OCI-LY1 (cell line): Measurements from ENCODE around the gene MYG1.

Source experiments
- H2AFZ ChIP-seq: fragments of 200-600 bp; sonication (generic), shearing (Covaris generic); 2 replicates; pipeline ENCODE4 v1.6.0; 2014; ENCODE audit warnings: antibody characterized with exemption, mild to moderate bottlenecking, low read length
- H3F3A ChIP-seq: fragments of 200-600 bp; sonication (generic), shearing (Covaris generic); 2 replicates; pipeline ENCODE4 v1.6.0; 2014; ENCODE audit warnings: mild to moderate bottlenecking, antibody characterized with exemption, low read length, moderate library complexity; ENCODE audit not compliant: insufficient read depth
- H3K27ac ChIP-seq: fragments of 200-600 bp; sonication (generic); 2 replicates; pipeline ENCODE4 v1.5.1; 2014; ENCODE audit warnings: low read length, mixed run types, mild to moderate bottlenecking, low read depth; ENCODE audit not compliant: poor library complexity, severe bottlenecking
- H3K27me3 ChIP-seq: fragments of 200-600 bp; sonication (generic); 2 replicates; pipeline ENCODE4 v1.6.0; 2014; ENCODE audit warnings: antibody characterized with exemption, mild to moderate bottlenecking, low read length, moderate library complexity; ENCODE audit not compliant: insufficient read depth
- H3K36me3 ChIP-seq: fragments of 200-600 bp; sonication (generic); 2 replicates; pipeline ENCODE4 v1.6.1; 2014; ENCODE audit warnings: mild to moderate bottlenecking, antibody characterized with exemption, low read length, moderate library complexity, mixed read lengths; ENCODE audit not compliant: insufficient read depth
- H3K4me1 ChIP-seq: fragments of 200-600 bp; sonication (generic); 2 replicates; pipeline ENCODE4 v1.5.1; 2014; ENCODE audit warnings: mild to moderate bottlenecking, low read length, moderate library complexity; ENCODE audit not compliant: insufficient read depth, severe bottlenecking
- H3K4me2 ChIP-seq: fragments of 200-600 bp; sonication (generic), shearing (Covaris generic); 2 replicates; pipeline ENCODE4 v1.6.1; 2014; ENCODE audit warnings: low read length
- H3K4me3 ChIP-seq: fragments of 200-600 bp; sonication (generic); 2 replicates; pipeline ENCODE4 v1.5.1; 2014; ENCODE audit warnings: low read length, low read depth, mild to moderate bottlenecking, mixed read lengths; ENCODE audit not compliant: poor library complexity, severe bottlenecking
- H3K79me2 ChIP-seq: fragments of 200-600 bp; shearing (Covaris generic); 2 replicates; pipeline ENCODE4 v1.6.1; 2016; ENCODE audit warnings: mixed run types, low read length, mixed read lengths; ENCODE audit not compliant: insufficient read depth
- H3K9ac ChIP-seq: fragments of 200-600 bp; sonication (generic), shearing (Covaris generic); 2 replicates; pipeline ENCODE4 v1.6.1; 2014; ENCODE audit warnings: mild to moderate bottlenecking, low read length, mixed read lengths
- H3K9me2 ChIP-seq: fragments of 200-600 bp; sonication (generic), shearing (Covaris generic); 2 replicates; pipeline ENCODE4 v1.6.1; 2014; ENCODE audit warnings: low read depth, mild to moderate bottlenecking, low read length, mixed read lengths
- H3K9me3 ChIP-seq: fragments of 200-600 bp; shearing (Covaris generic); 2 replicates; pipeline ENCODE4 v1.6.1; 2014; ENCODE audit warnings: low read length, mixed read lengths
- H4K20me1 ChIP-seq: fragments of 200-600 bp; sonication (generic), shearing (Covaris generic); 2 replicates; pipeline ENCODE4 v1.6.0; 2016; ENCODE audit warnings: mild to moderate bottlenecking, low read length; ENCODE audit not compliant: insufficient read depth
- EZH2 ChIP-seq: fragments of 200-600 bp; sonication (generic), shearing (Covaris generic); IDR thresholded peaks from 2 replicates; pipeline ENCODE4 v1.8.0; 2017; ENCODE audit warnings: borderline replicate concordance, mixed run types, mild to moderate bottlenecking, antibody characterized with exemption, low read length, moderate library complexity, mixed read lengths
- TF ChIP-seq, protein P1 (sequence below): fragments of 200-600 bp; sonication (generic), shearing (Covaris generic); IDR thresholded peaks from 2 replicates; pipeline ENCODE4 v1.5.1; 2017; ENCODE audit warnings: mild to moderate bottlenecking, antibody characterized with exemption, low read length, moderate library complexity, mixed read lengths

Gene MYG1

DNA sequence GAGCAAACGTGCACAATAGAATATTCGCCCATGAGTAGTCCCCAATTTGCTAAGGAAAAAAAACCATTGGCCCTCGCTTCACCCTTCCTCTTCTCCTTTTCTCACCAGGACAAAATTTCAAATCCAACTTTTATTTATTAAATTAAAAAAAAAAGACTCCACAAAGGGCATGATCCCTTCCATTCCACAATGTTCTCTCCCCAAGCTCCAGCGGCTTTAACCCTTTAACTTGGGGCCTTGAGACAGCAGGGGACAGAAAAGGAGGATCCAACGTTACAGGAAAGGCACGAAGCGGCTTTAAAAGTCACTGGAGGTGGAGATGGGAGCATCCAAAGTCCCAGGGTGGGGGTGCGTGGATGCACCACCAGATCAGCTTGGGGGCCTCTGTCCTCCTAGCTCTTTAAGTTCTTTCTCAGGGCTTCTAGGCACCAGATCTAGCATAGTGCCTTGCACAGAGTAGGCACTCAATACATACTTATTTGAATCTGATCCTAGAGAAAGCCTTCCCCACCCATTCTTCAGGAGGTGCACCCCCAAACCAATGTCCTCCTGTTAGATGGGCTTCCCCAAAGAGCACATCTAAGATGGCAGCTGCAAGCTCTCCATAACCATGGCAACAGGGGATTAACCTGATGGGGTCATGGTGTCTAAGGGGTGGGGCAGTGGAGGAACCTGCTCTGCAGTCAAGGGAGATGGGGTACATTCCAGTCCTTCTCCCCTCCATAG is 27.1 kb downstream of the MYG1 start:
- H3F3A ChIP-seq, result no peaks in the 10 kb centered on the region; the same call in 1 of the 2 replicates
- H3K4me1 ChIP-seq, result peaks cover 32% of the 10 kb centered on the region
- H3K9me3 ChIP-seq, result no peaks in the 10 kb centered on the region
- no peaks in the 10 kb centered on the region for H4K20me1 ChIP-seq
- H3K36me3 ChIP-seq, result no peaks in the 10 kb centered on the region
- H3K27ac ChIP-seq, result no peak overlapping the region
- no peak overlapping the region for H2AFZ ChIP-seq
- H3K9me2 ChIP-seq, result no peaks in the 10 kb centered on the region
- peaks cover 3% of the 10 kb centered on the region; the same call in 1 of the 2 replicates for H3K27me3 ChIP-seq
- no peaks in the 10 kb centered on the region for H3K79me2 ChIP-seq
- H3K4me2 ChIP-seq, result no peak overlapping the region
- no peak overlapping the region for H3K4me3 ChIP-seq
- no peak for TF ChIP-seq EZH2
- TF ChIP-seq, protein P1, sequence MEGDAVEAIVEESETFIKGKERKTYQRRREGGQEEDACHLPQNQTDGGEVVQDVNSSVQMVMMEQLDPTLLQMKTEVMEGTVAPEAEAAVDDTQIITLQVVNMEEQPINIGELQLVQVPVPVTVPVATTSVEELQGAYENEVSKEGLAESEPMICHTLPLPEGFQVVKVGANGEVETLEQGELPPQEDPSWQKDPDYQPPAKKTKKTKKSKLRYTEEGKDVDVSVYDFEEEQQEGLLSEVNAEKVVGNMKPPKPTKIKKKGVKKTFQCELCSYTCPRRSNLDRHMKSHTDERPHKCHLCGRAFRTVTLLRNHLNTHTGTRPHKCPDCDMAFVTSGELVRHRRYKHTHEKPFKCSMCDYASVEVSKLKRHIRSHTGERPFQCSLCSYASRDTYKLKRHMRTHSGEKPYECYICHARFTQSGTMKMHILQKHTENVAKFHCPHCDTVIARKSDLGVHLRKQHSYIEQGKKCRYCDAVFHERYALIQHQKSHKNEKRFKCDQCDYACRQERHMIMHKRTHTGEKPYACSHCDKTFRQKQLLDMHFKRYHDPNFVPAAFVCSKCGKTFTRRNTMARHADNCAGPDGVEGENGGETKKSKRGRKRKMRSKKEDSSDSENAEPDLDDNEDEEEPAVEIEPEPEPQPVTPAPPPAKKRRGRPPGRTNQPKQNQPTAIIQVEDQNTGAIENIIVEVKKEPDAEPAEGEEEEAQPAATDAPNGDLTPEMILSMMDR, result no peak
- no peak overlapping the region for H3K9ac ChIP-seq

DNA sequence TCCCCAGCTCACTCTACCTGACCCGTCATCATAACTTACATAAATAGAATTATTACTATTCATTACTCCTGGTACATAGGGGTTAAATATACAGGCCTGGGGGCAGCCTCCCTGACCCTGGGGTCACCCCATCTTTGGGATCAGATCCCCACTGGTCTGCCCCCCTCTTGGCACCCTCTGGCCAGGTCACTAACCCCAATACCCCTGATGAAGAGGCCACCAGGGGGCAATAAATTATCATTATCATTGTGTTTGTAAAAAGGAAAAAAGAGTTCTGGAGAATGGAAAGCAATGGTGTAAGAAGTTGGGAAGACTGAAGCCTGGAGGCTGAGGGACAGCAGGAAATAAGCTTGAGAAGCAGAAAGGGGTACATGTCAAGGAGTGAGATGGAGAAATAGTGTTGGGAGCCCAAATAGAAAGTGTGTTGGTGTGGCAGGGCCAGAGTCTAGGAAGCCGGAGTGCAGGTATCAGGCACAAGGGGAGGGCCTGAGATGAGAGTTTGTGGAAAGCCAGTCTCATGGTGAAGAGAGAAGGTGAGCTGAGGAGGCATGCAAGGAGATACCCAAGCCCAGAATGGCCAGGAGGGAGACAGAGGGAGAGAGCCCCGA is 28.0 kb downstream of the MYG1 start:
- H3K9me3 ChIP-seq, result no peaks in the 10 kb centered on the region
- no peak overlapping the region for H3K4me3 ChIP-seq
- no peak overlapping the region for H3K9ac ChIP-seq
- H3K4me1 ChIP-seq, result peaks cover 27% of the 10 kb centered on the region
- H3F3A ChIP-seq, result no peaks in the 10 kb centered on the region; the same call in 1 of the 2 replicates
- H3K27me3 ChIP-seq, result peaks cover 8% of the 10 kb centered on the region; the same call in 1 of the 2 replicates
- H3K4me2 ChIP-seq, result no peak overlapping the region
- TF ChIP-seq EZH2, result no peak
- TF ChIP-seq, protein P1, result peak; percentile 57
- no peaks in the 10 kb centered on the region for H4K20me1 ChIP-seq
- no peaks in the 10 kb centered on the region for H3K9me2 ChIP-seq
- no peaks in the 10 kb centered on the region for H3K79me2 ChIP-seq
- H3K27ac ChIP-seq, result no peak overlapping the region
- no peaks in the 10 kb centered on the region for H3K36me3 ChIP-seq
- no peak overlapping the region for H2AFZ ChIP-seq

DNA sequence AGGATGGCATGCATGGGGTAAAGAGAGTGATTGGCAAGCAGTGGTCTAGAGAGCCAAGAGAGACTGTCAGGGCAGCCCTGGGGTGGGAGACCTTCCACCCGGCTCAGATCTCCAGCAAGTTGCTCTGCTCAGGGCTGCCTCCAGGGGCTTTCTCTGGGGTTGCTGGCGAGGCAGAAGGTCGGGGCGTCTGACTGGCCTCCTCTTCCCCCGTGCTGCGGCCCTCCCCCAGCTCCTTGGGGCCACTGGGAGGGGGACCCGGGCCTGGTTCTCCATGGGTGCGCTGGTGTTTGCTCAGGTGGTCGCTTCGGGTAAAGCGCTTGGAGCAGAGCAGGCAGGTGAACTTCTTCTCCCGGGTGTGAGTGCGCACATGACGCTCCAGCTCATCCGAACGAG is 28.5 kb downstream of the MYG1 start:
- Histone ChIP-seq H3F3A (no peaks in the 10 kb centered on the region; the same call in 1 of the 2 replicates), H3K27me3 (peaks cover 8% of the 10 kb centered on the region; the same call in 1 of the 2 replicates), H3K9me3 (no peaks in the 10 kb centered on the region), H3K4me3 (no peak overlapping the region), H3K9me2 (no peaks in the 10 kb centered on the region), H3K79me2 (no peaks in the 10 kb centered on the region), H3K27ac (no peak overlapping the region), H3K4me2 (no peak overlapping the region), H3K9ac (no peak overlapping the region), H4K20me1 (no peaks in the 10 kb centered on the region), H2AFZ (no peak overlapping the region), H3K36me3 (no peaks in the 10 kb centered on the region), H3K4me1 (peaks cover 27% of the 10 kb centered on the region)
- TF ChIP-seq EZH2, result no peak
- TF ChIP-seq, protein P1, result no peak
